ENCODE data around the gene OR6V1. TPM values are rescaled to one million over a fixed set of nuclear protein-coding genes. Genes with fewer than 3 reads are reported as not detected.

Gene OR6V1
- polyA plus RNA-seq, 3 donors, result not detected

DNA sequence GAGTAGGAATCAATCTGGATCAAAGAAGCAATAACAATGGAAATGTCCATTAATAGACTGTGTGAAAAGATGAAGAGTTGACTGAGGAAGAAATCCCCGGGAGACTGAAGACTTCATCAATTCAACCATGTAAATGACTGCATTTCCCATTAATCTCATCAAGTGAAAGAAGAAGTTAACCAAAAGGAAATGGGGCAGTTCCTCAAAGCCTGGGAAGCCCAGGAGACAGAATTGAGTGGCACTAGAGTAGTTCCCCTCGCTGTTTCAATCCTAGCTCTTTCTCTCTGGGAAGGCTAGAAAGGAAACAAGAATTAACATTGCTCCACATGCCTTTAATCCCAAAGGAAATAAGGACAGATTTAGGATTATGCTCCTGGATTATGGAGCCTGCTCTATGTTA is 4.8 kb upstream of the OR6V1 start:
- Histone ChIP-seq H3K4me2 (replicated peaks; ENCODE audit: extremely low read depth, low read length, poor library complexity, severe bottlenecking) (peak overlapping the region; percentile 39), H2AFZ (ENCODE audit: insufficient read depth, low read depth, low read length, poor library complexity, severe bottlenecking) (no peak overlapping the region), H3K79me2 (ENCODE audit: insufficient read depth, low read length) (no peaks in the 10 kb centered on the region), H3K9me3 (replicated peaks in 1 of 2; ENCODE audit: control insufficient read depth in 1 of 2, insufficient read depth in 1 of 2, low read length in 2 of 2) (no peaks in the 10 kb centered on the region), H3K4me3 (replicated peaks in 1 of 3; ENCODE audit: low read depth in 2 of 3, low read length in 3 of 3) (peak overlapping the region in 1 of 3 experiments; percentile 21), H3K9ac (ENCODE audit: insufficient read depth, low read length, poor library complexity, severe bottlenecking) (no peak overlapping the region), H4K20me1 (ENCODE audit: insufficient read depth, low read length) (no peaks in the 10 kb centered on the region), H3K4me1 (ENCODE audit: control insufficient read depth in 1 of 2, insufficient read depth in 2 of 2, low read length in 2 of 2) (peaks cover 33 to 37% of the 10 kb centered on the region in 2 donors), H3K27ac (ENCODE audit: low read depth in 1 of 2, low read length in 2 of 2) (no peak overlapping the region), H3K27me3 (ENCODE audit: control insufficient read depth in 2 of 2, insufficient read depth in 2 of 2, low read length in 2 of 2) (no peaks in the 10 kb centered on the region), H3K36me3 (replicated peaks in 1 of 2; ENCODE audit: control insufficient read depth in 1 of 2, insufficient read depth in 2 of 2, low read length in 2 of 2) (no peaks in the 10 kb centered on the region)
- WGBS (ENCODE audit: insufficient coverage), result no CpG with 5 or more reads among the region's 2 CpGs
- no peaks in the 10 kb centered on the region for H3K36me3 Mint-ChIP-seq
- peak overlapping the region in 5 of 7 donors; percentile 7 to 44 (median 25) for H3K27ac Mint-ChIP-seq
- peaks cover 39% of the 10 kb centered on the region for H3K4me1 Mint-ChIP-seq
- H3K4me3 Mint-ChIP-seq, result peak overlapping the region in 1 of 2 donors; percentile 47
- intact Hi-C loops (cut with micrococcal nuclease), result no loop called here
- H3K27me3 Mint-ChIP-seq (ENCODE audit: low read depth in 3 of 3), result peaks cover 1 to 5% (median 4%) of the 10 kb centered on the region in 3 donors
- no peaks in the 10 kb centered on the region for H3K9me3 Mint-ChIP-seq
- TF ChIP-seq, protein P1, sequence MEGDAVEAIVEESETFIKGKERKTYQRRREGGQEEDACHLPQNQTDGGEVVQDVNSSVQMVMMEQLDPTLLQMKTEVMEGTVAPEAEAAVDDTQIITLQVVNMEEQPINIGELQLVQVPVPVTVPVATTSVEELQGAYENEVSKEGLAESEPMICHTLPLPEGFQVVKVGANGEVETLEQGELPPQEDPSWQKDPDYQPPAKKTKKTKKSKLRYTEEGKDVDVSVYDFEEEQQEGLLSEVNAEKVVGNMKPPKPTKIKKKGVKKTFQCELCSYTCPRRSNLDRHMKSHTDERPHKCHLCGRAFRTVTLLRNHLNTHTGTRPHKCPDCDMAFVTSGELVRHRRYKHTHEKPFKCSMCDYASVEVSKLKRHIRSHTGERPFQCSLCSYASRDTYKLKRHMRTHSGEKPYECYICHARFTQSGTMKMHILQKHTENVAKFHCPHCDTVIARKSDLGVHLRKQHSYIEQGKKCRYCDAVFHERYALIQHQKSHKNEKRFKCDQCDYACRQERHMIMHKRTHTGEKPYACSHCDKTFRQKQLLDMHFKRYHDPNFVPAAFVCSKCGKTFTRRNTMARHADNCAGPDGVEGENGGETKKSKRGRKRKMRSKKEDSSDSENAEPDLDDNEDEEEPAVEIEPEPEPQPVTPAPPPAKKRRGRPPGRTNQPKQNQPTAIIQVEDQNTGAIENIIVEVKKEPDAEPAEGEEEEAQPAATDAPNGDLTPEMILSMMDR (IDR thresholded peaks at IDR 0.05), result no peak
- peak; percentile 29 to 65 (median 65) for DNase-seq

DNA sequence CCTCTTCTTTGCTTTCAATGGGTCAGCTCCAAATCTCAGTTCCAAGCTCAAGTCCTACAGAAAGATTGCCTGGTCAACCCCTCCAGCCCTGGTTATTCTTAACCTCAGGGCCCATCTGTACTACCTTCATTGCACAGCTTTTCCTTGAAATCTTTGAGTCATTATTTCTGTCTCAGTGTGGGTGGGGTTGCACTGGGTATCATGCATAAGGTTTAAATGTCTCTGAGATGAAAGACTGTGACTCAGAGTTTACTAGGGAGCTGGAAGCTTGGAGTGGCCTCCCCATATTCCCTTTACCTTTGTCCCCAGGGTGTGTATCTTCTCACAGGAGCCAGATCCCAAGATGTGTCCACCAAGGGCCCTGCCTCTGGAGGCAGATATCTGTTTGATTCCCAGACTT is 3.3 kb upstream of the OR6V1 start:
- Histone ChIP-seq H3K4me2 (replicated peaks; ENCODE audit: extremely low read depth, low read length, poor library complexity, severe bottlenecking) (no peak overlapping the region), H3K4me1 (ENCODE audit: control insufficient read depth in 1 of 2, insufficient read depth in 2 of 2, low read length in 2 of 2) (peaks cover 33 to 37% of the 10 kb centered on the region in 2 donors), H3K9ac (ENCODE audit: insufficient read depth, low read length, poor library complexity, severe bottlenecking) (no peak overlapping the region), H4K20me1 (ENCODE audit: insufficient read depth, low read length) (no peaks in the 10 kb centered on the region), H3K9me3 (replicated peaks in 1 of 2; ENCODE audit: control insufficient read depth in 1 of 2, insufficient read depth in 1 of 2, low read length in 2 of 2) (no peaks in the 10 kb centered on the region), H3K79me2 (ENCODE audit: insufficient read depth, low read length) (no peaks in the 10 kb centered on the region), H2AFZ (ENCODE audit: insufficient read depth, low read depth, low read length, poor library complexity, severe bottlenecking) (no peak overlapping the region), H3K4me3 (replicated peaks in 1 of 3; ENCODE audit: low read depth in 2 of 3, low read length in 3 of 3) (no peak overlapping the region), H3K36me3 (replicated peaks in 1 of 2; ENCODE audit: control insufficient read depth in 1 of 2, insufficient read depth in 2 of 2, low read length in 2 of 2) (no peaks in the 10 kb centered on the region), H3K27me3 (ENCODE audit: control insufficient read depth in 2 of 2, insufficient read depth in 2 of 2, low read length in 2 of 2) (no peaks in the 10 kb centered on the region), H3K27ac (ENCODE audit: low read depth in 1 of 2, low read length in 2 of 2) (no peak overlapping the region)
- no peak overlapping the region for H3K4me3 Mint-ChIP-seq
- H3K4me1 Mint-ChIP-seq, result peaks cover 39% of the 10 kb centered on the region
- H3K9me3 Mint-ChIP-seq, result no peaks in the 10 kb centered on the region
- DNase-seq, result no peak
- intact Hi-C loops (cut with micrococcal nuclease), result no loop called here
- peaks cover 1 to 4% (median 2%) of the 10 kb centered on the region in 3 donors for H3K27me3 Mint-ChIP-seq (ENCODE audit: low read depth in 3 of 3)
- no peak overlapping the region for H3K27ac Mint-ChIP-seq
- no peaks in the 10 kb centered on the region for H3K36me3 Mint-ChIP-seq
- TF ChIP-seq, protein P1 (IDR thresholded peaks at IDR 0.05), result no peak

Data from CD14-positive monocyte (primary cell).